ENCODE measurements around the gene FUS.

DNA sequence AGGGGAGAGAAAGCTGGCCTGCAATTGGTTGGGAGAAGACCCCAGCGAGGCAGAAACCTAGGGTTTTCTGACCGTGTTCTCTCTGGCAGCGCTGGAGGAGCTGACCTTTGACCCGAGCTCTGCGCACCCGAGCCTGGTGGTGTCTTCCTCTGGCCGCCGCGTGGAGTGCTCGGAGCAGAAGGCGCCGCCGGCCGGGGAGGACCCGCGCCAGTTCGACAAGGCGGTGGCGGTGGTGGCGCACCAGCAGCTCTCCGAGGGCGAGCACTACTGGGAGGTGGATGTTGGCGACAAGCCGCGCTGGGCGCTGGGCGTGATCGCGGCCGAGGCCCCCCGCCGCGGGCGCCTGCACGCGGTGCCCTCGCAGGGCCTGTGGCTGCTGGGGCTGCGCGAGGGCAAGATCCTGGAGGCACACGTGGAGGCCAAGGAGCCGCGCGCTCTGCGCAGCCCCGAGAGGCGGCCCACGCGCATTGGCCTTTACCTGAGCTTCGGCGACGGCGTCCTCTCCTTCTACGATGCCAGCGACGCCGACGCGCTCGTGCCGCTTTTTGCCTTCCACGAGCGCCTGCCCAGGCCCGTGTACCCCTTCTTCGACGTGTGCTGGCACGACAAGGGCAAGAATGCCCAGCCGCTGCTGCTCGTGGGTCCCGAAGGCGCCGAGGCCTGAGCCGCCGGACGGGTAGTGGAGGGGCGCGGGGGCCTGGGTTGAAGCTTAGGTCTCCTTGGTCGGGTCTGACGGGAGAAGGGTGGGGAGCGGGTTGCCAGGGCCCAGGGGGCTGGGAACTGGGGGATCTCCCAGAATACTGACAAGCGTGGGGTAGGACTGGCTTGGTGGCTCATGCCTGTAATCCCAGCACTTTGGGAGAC is 44.4 kb downstream of the FUS start:
- TF ChIP-seq EP300 (IDR thresholded peaks at IDR 0.05; ENCODE audit: low read length) (no peak), POLR2A (conservative IDR thresholded peaks at IDR 0.05) (no peak), ZFP91 (CRISPR knock-in tag; IDR thresholded peaks at IDR 0.05) (no peak), NFYB (IDR thresholded peaks at IDR 0.05; ENCODE audit: extremely low read depth, insufficient read length) (no peak), ZBTB17 (CRISPR knock-in tag; IDR thresholded peaks at IDR 0.05) (no peak), CEBPB (tag; IDR thresholded peaks at IDR 0.05) (no peak)
- TF ChIP-seq, protein P1, sequence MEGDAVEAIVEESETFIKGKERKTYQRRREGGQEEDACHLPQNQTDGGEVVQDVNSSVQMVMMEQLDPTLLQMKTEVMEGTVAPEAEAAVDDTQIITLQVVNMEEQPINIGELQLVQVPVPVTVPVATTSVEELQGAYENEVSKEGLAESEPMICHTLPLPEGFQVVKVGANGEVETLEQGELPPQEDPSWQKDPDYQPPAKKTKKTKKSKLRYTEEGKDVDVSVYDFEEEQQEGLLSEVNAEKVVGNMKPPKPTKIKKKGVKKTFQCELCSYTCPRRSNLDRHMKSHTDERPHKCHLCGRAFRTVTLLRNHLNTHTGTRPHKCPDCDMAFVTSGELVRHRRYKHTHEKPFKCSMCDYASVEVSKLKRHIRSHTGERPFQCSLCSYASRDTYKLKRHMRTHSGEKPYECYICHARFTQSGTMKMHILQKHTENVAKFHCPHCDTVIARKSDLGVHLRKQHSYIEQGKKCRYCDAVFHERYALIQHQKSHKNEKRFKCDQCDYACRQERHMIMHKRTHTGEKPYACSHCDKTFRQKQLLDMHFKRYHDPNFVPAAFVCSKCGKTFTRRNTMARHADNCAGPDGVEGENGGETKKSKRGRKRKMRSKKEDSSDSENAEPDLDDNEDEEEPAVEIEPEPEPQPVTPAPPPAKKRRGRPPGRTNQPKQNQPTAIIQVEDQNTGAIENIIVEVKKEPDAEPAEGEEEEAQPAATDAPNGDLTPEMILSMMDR (IDR thresholded peaks at IDR 0.05 in 2 of 3, conservative IDR thresholded peaks at IDR 0.05 in 1 of 3; ENCODE audit: insufficient read depth in 2 of 3, low read depth in 1 of 3, low read length in 3 of 3) = no peak
